GM21737 (cell line): Measurements from ENCODE around the gene SH3BP5.

Experiments
- ATAC-seq: cut with Tn5 transposase; IDR thresholded peaks from one replicate; pipeline ENCODE4 v1.9.1; 2021; ENCODE audit warnings: mild to moderate bottlenecking, moderate library complexity; ENCODE audit not compliant: unreplicated experiment

SH3BP5 gene

GRCh38 chr3:15300323-15301078, 31.9 kb downstream of the SH3BP5 start:
- ATAC-seq: no peak

- no peak for ATAC-seq
Measured at GRCh38 chr3:15299036-15299435, 33.4 kb downstream of the SH3BP5 start.

DNA sequence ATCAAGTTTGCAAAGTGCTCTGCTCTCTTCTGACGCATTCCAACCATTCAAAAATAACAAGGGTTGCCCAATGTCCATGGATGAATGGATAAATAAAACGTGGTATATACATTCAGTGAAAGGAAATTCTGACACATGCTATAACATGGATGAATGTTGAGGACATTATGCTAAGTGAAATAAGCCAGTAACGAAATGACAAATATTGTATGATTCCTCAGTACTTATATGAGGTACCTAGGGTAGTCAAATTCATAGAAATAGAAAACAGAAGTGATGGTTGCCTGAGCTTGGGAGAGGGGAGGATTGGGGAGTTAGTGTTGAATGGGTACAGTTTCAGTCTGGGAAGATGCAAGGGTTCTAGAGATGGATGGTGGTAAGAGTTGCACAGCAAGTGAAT, 33.9 kb downstream of the SH3BP5 start:
- no peak for ATAC-seq

DNA sequence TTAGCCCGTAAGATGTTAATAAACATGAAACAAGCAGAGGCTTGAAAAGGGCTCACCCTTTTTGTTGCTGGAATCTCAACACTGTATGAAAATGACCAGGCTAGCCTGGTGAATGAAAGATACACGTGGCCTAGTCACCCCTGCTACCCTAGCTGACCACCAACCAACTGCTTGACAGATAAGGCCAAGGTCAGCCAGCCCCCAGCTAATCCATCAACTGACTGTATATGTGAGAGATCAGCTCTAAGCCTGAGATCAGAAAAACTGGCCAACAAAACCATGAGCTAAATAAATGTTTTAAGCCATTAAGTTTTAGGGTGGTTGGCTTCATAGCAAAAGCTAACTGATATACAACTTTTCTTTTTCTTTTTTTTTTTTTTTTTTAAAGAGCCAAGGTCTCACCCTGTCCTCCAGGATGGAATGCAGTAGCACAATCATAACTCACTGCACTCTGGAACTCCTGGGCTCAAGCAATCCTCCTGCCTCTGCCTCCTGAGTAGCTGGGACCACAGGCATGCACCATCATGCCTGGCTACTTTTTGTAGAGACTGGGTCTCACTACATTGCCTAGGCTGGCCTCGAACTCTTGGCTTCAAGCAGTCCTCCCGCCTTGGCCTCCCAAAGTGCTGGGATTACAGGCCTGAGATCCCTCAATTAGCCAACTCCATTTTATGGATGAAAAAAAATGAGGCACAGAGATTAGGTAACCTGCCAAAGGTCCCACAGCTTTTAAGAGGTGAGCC, 34.6 kb downstream of the SH3BP5 start:
- no peak for ATAC-seq

DNA sequence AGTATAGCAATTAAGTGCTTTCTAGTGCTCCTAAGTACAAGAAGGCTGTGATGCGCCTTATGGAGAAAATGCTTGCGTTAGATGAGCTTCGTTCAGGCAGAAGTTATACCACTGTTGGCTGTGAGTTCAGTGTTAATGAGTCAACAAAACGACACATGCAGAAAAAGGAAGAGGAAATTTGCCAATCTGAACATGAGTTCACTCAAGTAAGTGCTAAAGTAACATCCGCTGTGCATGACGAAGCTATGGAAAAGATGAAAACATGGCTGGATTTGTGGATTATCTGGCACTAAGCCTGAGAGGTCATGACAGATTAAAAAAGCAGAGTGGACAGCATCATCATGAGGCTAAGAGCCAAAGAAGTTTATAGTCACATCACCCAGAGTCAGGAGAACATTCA, 36.9 kb downstream of the SH3BP5 start:
- ATAC-seq: no peak

DNA sequence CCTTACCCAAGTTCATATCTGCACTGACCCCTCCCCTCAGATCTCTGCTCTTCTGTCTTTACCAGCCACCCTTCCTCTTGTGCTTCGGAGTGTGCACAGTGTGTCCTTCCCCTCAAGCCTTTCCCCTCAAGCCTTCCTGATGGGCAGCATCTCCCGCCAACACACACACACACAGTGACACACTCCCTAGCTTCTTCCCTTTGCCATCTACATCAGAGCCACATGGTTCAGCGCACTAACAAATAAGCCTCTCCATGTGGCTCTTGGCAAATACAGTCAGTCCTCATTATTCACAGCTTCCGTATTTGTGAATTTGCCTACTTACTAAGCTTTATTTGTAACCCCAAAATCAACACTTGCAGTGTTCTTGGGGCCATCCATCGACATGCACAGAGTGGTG, 37.5 kb downstream of the SH3BP5 start:
- no peak for ATAC-seq

DNA sequence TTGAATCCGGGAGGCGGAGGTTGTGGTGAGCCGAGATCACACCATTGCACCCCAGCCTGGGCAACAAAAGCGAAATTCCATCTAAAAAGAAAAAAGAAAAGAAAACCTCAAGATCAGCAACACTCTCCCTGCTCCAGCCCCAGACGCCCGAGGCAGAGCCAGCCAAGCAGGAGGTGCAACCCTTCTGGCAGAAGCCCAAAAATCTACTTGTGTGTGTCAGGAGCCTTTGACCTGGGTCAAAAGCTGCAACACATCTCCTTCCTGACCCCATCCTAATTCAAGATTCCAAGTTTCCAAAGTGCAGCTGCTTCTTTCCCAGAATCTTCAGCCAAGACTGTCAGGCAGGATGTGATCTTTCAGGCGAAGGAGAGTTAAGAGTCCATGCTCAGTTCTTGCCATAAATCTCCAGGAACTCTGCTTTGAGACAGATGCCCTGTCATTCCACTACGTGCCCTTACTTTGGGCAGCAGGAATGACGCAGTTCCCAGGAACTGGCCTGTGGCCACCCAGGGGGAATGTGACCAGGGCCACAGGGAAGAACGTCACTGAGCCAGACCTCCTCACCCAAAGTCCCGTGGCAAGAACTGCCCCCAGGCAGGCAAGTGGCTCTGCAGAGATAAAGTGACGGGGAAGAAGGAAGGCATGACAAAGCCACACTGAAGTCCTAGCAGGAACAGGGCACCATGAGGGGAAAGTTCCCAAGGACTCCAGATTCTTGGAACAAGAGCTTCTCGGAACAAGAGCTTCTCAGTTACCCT, 39.4 kb downstream of the SH3BP5 start:
- ATAC-seq: no peak

GRCh38 chr3:15291589-15292541, 40.5 kb downstream of the SH3BP5 start:
- peak; percentile 86 for ATAC-seq

- no peak for ATAC-seq
Measured at GRCh38 chr3:15290736-15291135, 41.6 kb downstream of the SH3BP5 start.

GRCh38 chr3:15289661-15290060, 42.7 kb downstream of the SH3BP5 start:
- no peak for ATAC-seq

DNA sequence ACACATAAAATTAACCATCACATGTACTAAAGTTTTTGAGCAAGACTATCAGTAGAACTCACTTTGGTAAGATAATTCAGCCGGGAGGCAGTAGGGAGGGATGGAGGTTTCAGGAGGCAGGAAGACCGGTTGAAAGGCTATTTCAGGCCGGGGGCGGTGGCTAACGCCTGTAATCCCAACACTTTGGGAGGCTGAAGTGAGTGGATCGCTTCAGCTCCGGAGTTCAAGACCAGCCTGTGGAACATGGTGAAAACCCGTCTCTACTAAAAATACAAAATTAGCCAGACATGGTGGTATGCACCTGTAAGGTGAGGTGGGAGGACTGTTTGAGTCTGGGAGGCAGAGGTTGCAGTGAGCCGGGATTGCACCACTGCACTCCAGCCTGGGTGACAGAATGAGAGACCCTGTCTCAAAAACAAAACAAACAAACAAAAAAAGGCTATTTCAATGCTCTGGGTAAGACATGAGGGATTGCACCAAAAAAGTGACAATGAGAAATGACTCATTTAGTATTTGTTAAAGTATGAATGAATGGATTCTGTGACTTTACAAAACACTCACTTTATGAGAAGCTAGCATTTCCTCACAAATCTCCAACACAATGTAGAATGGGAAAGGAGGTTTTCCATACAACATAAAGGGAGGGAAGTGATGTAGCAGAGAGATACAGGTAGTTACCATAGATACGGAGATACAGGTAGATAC, 43.9 kb downstream of the SH3BP5 start:
- no peak for ATAC-seq

GRCh38 chr3:15287565-15288330, 44.6 kb downstream of the SH3BP5 start:
- ATAC-seq: no peak

DNA sequence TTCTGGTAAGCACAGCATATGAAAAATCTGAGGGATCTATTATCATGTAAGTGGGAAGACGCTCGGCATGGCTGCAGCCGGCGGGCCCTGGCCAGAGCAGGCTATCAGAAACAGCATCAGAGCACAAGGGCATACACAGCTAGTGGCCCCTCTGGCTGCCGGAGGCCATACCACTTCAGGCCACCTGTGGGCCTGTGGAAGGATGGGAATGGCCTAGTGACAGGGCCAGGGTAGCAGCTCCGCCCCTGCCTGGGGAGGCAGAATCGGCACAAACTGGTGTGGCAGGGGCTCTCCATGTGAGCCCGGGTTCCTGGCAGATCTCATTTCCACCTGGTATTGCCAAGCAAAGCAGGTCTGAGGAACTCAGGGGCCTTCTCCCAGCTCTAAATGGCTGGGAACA, 46.4 kb downstream of the SH3BP5 start:
- no peak for ATAC-seq

DNA sequence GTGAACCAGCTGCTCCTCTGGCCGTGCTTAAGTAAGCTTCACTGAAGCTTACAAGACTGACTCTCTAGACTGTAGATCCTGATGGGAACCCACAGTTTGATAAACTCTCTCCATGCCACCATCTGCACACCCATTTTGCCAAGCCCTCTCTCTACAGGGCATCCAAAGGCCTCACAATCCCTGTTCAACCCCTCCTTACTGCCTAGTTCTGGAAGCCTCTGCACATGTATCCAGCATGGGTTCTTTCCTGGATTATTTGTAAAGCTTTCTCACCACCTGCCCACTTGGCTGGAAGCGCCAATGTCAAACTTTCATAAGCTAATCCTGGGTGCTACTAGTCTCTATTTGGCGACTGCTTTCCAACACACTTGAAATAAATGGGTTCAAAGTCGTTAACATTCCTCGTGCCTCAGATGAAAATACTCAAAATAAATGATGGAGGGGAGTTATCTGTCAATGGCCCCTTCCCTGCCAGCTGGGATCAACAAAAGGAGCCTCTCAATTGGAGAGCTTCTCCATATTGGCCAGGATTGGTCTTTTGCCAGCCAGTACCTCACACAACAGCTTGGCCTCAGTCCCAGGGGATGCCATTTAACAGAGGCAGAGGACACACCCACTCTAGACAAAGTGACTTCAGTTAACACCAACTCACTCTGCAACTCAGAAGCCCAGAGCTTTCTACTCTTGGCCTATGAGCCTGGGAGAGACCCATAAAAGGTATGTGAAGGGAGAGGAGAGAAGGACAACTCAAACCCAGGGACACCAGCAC, 48.1 kb downstream of the SH3BP5 start:
- no peak for ATAC-seq

DNA sequence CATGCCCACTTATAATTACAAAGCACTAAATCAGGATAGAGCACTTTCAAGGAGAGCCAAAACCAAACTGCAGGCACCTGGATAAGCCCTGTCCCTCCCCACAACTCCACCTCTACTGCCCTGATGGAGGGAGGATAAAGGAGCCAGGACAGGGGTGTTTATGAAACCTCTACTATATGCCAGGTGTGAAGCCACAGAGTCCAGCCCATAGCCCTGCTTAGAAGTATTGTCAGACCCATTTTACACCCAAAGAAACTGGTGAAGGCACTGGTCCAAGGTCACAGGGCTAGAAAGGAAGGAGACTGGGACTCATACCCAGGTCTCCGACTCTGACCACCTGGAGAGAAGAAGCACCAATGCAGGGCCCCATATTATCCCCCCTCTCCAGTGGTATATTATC, 48.7 kb downstream of the SH3BP5 start:
- no peak for ATAC-seq

DNA sequence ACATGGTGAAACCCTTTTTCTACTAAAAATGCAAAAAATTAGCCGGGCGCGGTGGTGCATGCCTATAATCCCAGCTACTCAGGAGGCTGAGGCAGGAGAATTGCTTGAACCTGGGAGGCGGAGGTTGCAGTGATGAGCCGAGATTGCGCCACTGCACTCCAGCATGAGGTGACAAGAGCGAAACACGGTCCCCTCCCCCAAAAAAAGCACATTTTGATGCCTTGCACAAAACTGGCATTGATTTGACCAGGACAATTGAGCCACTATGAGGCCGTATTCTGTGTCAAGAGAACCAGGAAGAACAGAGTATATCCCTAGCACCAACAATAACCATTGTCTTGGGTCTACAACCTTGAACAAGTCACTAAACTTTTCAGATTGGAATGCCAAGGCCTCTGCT, 50.6 kb downstream of the SH3BP5 start:
- ATAC-seq: no peak

- ATAC-seq: no peak
Measured at GRCh38 chr3:15280853-15281532, 51.4 kb downstream of the SH3BP5 start.
